NCI-H2171 treated with DMSO at 0.1 percent for 48 hours (cell line): Measurements from ENCODE around the gene IL1R1.
"Not testable (repeated sequence)": the region's sequence is repeated elsewhere in the genome, so short reads cannot be mapped to it uniquely, and the experiment has no call there.

Experiments
- DNase-seq: peaks from one replicate; lab custom pipeline; 2025; lab: John Stamatoyannopoulos, UW

IL1R1 gene

GRCh38 chr2:102110596-102111334 lies 31.8 kb upstream of the IL1R1 start:
- DNase-seq = no peak

GRCh38 chr2:102111823-102112222 lies 30.7 kb upstream of the IL1R1 start:
- no peak for DNase-seq

- no peak for DNase-seq
Measured at GRCh38 chr2:102112271-102112670, 30.3 kb upstream of the IL1R1 start.

GRCh38 chr2:102112692-102113665 lies 29.6 kb upstream of the IL1R1 start:
- no peak for DNase-seq

- DNase-seq = no peak
Measured at GRCh38 chr2:102114290-102114721, 28.2 kb upstream of the IL1R1 start.

- no peak for DNase-seq
Measured at GRCh38 chr2:102114851-102115497, 27.6 kb upstream of the IL1R1 start.

GRCh38 chr2:102116630-102117471 lies 25.7 kb upstream of the IL1R1 start:
- no peak for DNase-seq

GRCh38 chr2:102117472-102117858 lies 25.1 kb upstream of the IL1R1 start:
- no peak for DNase-seq

- DNase-seq = no peak
Measured at GRCh38 chr2:102119255-102119654, 23.3 kb upstream of the IL1R1 start.

GRCh38 chr2:102120261-102120660 lies 22.3 kb upstream of the IL1R1 start:
- DNase-seq = no peak

- DNase-seq = no peak
Measured at GRCh38 chr2:102120701-102121159, 21.8 kb upstream of the IL1R1 start.

- no peak for DNase-seq
Measured at GRCh38 chr2:102122115-102122514, 20.4 kb upstream of the IL1R1 start.

- no peak for DNase-seq
Measured at GRCh38 chr2:102122909-102123308, 19.6 kb upstream of the IL1R1 start.

GRCh38 chr2:102124421-102124820 lies 18.1 kb upstream of the IL1R1 start:
- DNase-seq = not testable (repeated sequence)

GRCh38 chr2:102126169-102126568 lies 16.4 kb upstream of the IL1R1 start:
- DNase-seq = no peak

- no peak for DNase-seq
Measured at GRCh38 chr2:102126660-102127059, 15.9 kb upstream of the IL1R1 start.

GRCh38 chr2:102129082-102129481 lies 13.5 kb upstream of the IL1R1 start:
- DNase-seq = no peak

- no peak for DNase-seq
Measured at GRCh38 chr2:102129951-102130646, 12.4 kb upstream of the IL1R1 start.

GRCh38 chr2:102130647-102130991 lies 11.9 kb upstream of the IL1R1 start:
- DNase-seq = no peak

GRCh38 chr2:102131564-102131963 lies 11.0 kb upstream of the IL1R1 start:
- no peak for DNase-seq

GRCh38 chr2:102137138-102137537 lies 5.4 kb upstream of the IL1R1 start:
- no peak for DNase-seq
